H9 (cell line): ENCODE results near the gene FXYD7. TPM values are rescaled to one million over a fixed set of nuclear protein-coding genes. Genes with fewer than 3 reads are reported as not detected.

Experiments used
- DNase-seq: peaks from one replicate; pipeline ENCODE4 v3.0.0-alpha.2; 2017
- H2AFZ ChIP-seq: one replicate; pipeline ENCODE4 v1.6.1; 2013; ENCODE audit warnings: mild to moderate bottlenecking, low read length, control low read depth, moderate library complexity
- H2AK5ac ChIP-seq: 2 replicates; pipeline ENCODE4 v1.6.1; 2013; ENCODE audit warnings: low read length, control low read depth, mixed read lengths; ENCODE audit not compliant: insufficient read length
- H2BK120ac ChIP-seq: one replicate; pipeline ENCODE4 v1.6.1; 2013; ENCODE audit warnings: low read depth, mild to moderate bottlenecking, low read length, control low read depth, inconsistent platforms; ENCODE audit not compliant: poor library complexity, severe bottlenecking
- H2BK12ac ChIP-seq: 2 replicates; pipeline ENCODE4 v1.6.1; 2013; ENCODE audit warnings: low read length, control low read depth, mixed read lengths, low read depth; ENCODE audit not compliant: insufficient read length
- H2BK15ac ChIP-seq: 2 replicates; pipeline ENCODE4 v1.6.1; 2013; ENCODE audit warnings: low read depth, low read length, control low read depth
- H2BK20ac ChIP-seq: one replicate; pipeline ENCODE4 v1.6.1; 2013; ENCODE audit warnings: low read depth, mild to moderate bottlenecking, low read length, control low read depth, inconsistent platforms; ENCODE audit not compliant: poor library complexity, severe bottlenecking
- H2BK5ac ChIP-seq: 2 replicates; pipeline ENCODE4 v1.6.1; 2013; ENCODE audit warnings: low read length, control low read depth, mixed read lengths; ENCODE audit not compliant: insufficient read length
- H3K14ac ChIP-seq: 2 replicates; pipeline ENCODE4 v1.6.1; 2013; ENCODE audit warnings: low read length, control low read depth; ENCODE audit not compliant: insufficient read depth
- H3K18ac ChIP-seq: 2 replicates; pipeline ENCODE4 v1.6.1; 2013; ENCODE audit warnings: low read depth, mild to moderate bottlenecking, mixed read lengths, low read length, control low read depth; ENCODE audit not compliant: insufficient read length
- H3K23ac ChIP-seq: 2 replicates; pipeline ENCODE4 v1.6.1; 2013; ENCODE audit warnings: low read length, control low read depth, mixed read lengths, low read depth; ENCODE audit not compliant: insufficient read length
- H3K23me2 ChIP-seq: 2 replicates; pipeline ENCODE4 v1.6.1; 2013; ENCODE audit warnings: low read depth, mild to moderate bottlenecking, mixed read lengths, low read length, control low read depth; ENCODE audit not compliant: insufficient read length, poor library complexity, severe bottlenecking
- H3K27ac ChIP-seq: 2 replicates; pipeline ENCODE4 v1.5.1; 2013; ENCODE audit warnings: low read length, control low read depth, mixed read lengths, low read depth; ENCODE audit not compliant: insufficient read length
- H3K27me3 ChIP-seq: 2 replicates; pipeline ENCODE4 v1.6.1; 2013; ENCODE audit warnings: low read length, control low read depth, inconsistent platforms; ENCODE audit not compliant: insufficient read depth
- H3K4ac ChIP-seq: 2 replicates; pipeline ENCODE4 v1.6.1; 2013; ENCODE audit warnings: low read depth, mild to moderate bottlenecking, control low read depth, inconsistent platforms, low read length, moderate library complexity
- H3K4me1 ChIP-seq: 2 replicates; pipeline ENCODE4 v1.6.1; 2013; ENCODE audit warnings: low read length, control low read depth, inconsistent platforms; ENCODE audit not compliant: insufficient read depth
- H3K4me2 ChIP-seq: 2 replicates; pipeline ENCODE4 v1.6.1; 2013; ENCODE audit warnings: low read length, control low read depth, mixed read lengths; ENCODE audit not compliant: insufficient read length, insufficient read depth
- H3K56ac ChIP-seq: 2 replicates; pipeline ENCODE4 v1.6.1; 2013; ENCODE audit warnings: low read depth, mild to moderate bottlenecking, mixed read lengths, low read length, control low read depth; ENCODE audit not compliant: insufficient read length
- H3K79me1 ChIP-seq: 2 replicates; pipeline ENCODE4 v1.6.1; 2013; ENCODE audit warnings: low read depth, mild to moderate bottlenecking, moderate library complexity, low read length, control low read depth, inconsistent platforms; ENCODE audit not compliant: insufficient read depth, poor library complexity, severe bottlenecking
- H3K79me2 ChIP-seq: 2 replicates; pipeline ENCODE4 v1.6.1; 2013; ENCODE audit warnings: low read length, control low read depth, inconsistent platforms; ENCODE audit not compliant: insufficient read depth
- H3K9ac ChIP-seq: 2 replicates; pipeline ENCODE4 v1.6.1; 2013; ENCODE audit warnings: low read length, control low read depth, mixed read lengths; ENCODE audit not compliant: insufficient read length; ENCODE audit errors: extremely low read depth
- H3K9me3 ChIP-seq: one replicate; pipeline ENCODE4 v1.6.1; 2013; ENCODE audit warnings: low read depth, low read length, inconsistent platforms; ENCODE audit not compliant: control insufficient read depth
- H3T11ph ChIP-seq: one replicate; pipeline ENCODE4 v1.6.1; 2013; ENCODE audit warnings: mild to moderate bottlenecking, low read length, control low read depth, inconsistent platforms
- H4K20me1 ChIP-seq: one replicate; pipeline ENCODE4 v1.6.1; 2013; ENCODE audit not compliant: control insufficient read depth, insufficient read length, insufficient read depth
- H4K5ac ChIP-seq: 2 replicates; pipeline ENCODE4 v1.6.1; 2013; ENCODE audit warnings: low read depth, mild to moderate bottlenecking, mixed read lengths, low read length, control low read depth; ENCODE audit not compliant: insufficient read length
- H4K8ac ChIP-seq: replicated peaks from 2 replicates; pipeline ENCODE4 v1.6.1; 2013; ENCODE audit warnings: low read length, control low read depth, mixed read lengths, low read depth; ENCODE audit not compliant: insufficient read length
- H4K91ac ChIP-seq: 2 replicates; pipeline ENCODE4 v1.6.1; 2013; ENCODE audit warnings: low read depth, mild to moderate bottlenecking, moderate library complexity, mixed read lengths, low read length, control low read depth; ENCODE audit not compliant: insufficient read length
- H3K27ac Mint-ChIP-seq, 3 experiments: 2 replicates in 2 of 3; 3 replicates in 1 of 3; pipeline ENCODE4 v1.8.0; 2020 to 2021; ENCODE audit warnings: mixed read lengths in 3 of 3, mild to moderate bottlenecking in 1 of 3, moderate library complexity in 1 of 3
- H3K27me3 Mint-ChIP-seq: 2 replicates; pipeline ENCODE4 v1.8.0; 2021; ENCODE audit warnings: low read depth, mild to moderate bottlenecking, moderate library complexity, mixed read lengths
- H3K36me3 Mint-ChIP-seq, 3 experiments: 2 replicates in 2 of 3; 3 replicates in 1 of 3; pipeline ENCODE4 v1.8.0; 2020 to 2021; ENCODE audit warnings: low read depth in 3 of 3, mixed read lengths in 3 of 3; ENCODE audit not compliant: insufficient read depth in 1 of 3
- H3K4me1 Mint-ChIP-seq, 2 experiments: 2 replicates each; pipeline ENCODE4 v1.8.0; 2020; ENCODE audit warnings: mixed read lengths in 2 of 2
- H3K4me3 Mint-ChIP-seq, 2 experiments: 2 replicates in 1 of 2; 3 replicates in 1 of 2; pipeline ENCODE4 v1.8.0; 2020 to 2021; ENCODE audit warnings: mild to moderate bottlenecking in 2 of 2, mixed read lengths in 2 of 2, moderate library complexity in 1 of 2
- H3K9me3 Mint-ChIP-seq, 2 experiments: 2 replicates in 1 of 2; 3 replicates in 1 of 2; pipeline ENCODE4 v1.8.0; 2020; ENCODE audit warnings: mild to moderate bottlenecking in 2 of 2, mixed read lengths in 2 of 2, moderate library complexity in 1 of 2
- CTCF ChIP-seq: fragments of 200-600 bp; sonication (generic); conservative IDR thresholded peaks from 3 replicates; pipeline ENCODE4 v1.8.0; 2021; ENCODE audit warnings: antibody characterized with exemption, mild to moderate bottlenecking
- WGBS: extraction: QIAGEN DNeasy Blood & Tissue Kit; methylation state at CpG from one replicate; pipeline ENCODE4 v1.1.7; 2013; ENCODE audit warnings: missing lambda C conversion rate, low lambda C conversion rate, mixed read lengths; ENCODE audit not compliant: insufficient read length; ENCODE audit errors: extremely low coverage; 5-methylcytosine and 5-hydroxymethylcytosine counted together
- total RNA-seq: library from RNA; stranded (reverse); gene quantifications from 2 replicates; pipeline ENCODE4 v1.2.1, GENCODE V29; 2021

FXYD7 gene
- total RNA-seq, 1 experiment from 2014 or later, result 9.0 TPM

GRCh38 chr19:35099897-35100275, 43.2 kb upstream of the FXYD7 start:
- WGBS, result no CpG with 5 or more reads among the region's 13 CpGs
- Mint-ChIP-seq H3K4me1 (peaks cover 13% of the 10 kb centered on the region in 2 experiments), H3K27me3 (peaks cover 3% of the 10 kb centered on the region; the same call in 1 of the 2 replicates), H3K9me3 (no peaks in the 10 kb centered on the region), H3K4me3 (no peak overlapping the region), H3K36me3 (no peaks in the 10 kb centered on the region), H3K27ac (no peak overlapping the region)
- Histone ChIP-seq H2BK120ac (no peak overlapping the region), H3K18ac (no peak overlapping the region), H3K79me1 (no peaks in the 10 kb centered on the region), H3K23me2 (no peaks in the 10 kb centered on the region), H2AFZ (no peak overlapping the region), H3K14ac (no peak overlapping the region), H2BK12ac (no peak overlapping the region), H4K5ac (no peak overlapping the region), H3K4me2 (no peak overlapping the region), H3K9ac (no peak overlapping the region), H3K23ac (no peak overlapping the region), H4K91ac (no peak overlapping the region), H2AK5ac (no peak overlapping the region), H3K27ac (no peak overlapping the region), H3T11ph (no peak overlapping the region), H2BK20ac (no peak overlapping the region), H3K9me3 (no peaks in the 10 kb centered on the region), H2BK15ac (no peak overlapping the region), H3K4me1 (no peaks in the 10 kb centered on the region), H3K56ac (no peak overlapping the region), H3K27me3 (no peaks in the 10 kb centered on the region), H4K20me1 (no peaks in the 10 kb centered on the region), H2BK5ac (no peak overlapping the region), H3K4ac (no peak overlapping the region), H3K79me2 (no peaks in the 10 kb centered on the region), H4K8ac (no peak overlapping the region)
- no peak for TF ChIP-seq CTCF
- DNase-seq, result no peak
